ENCODE measurements around the gene CTRB1.

CTRB1 gene

GRCh38 chr16:75273054-75273925 is 54.5 kb downstream of the CTRB1 start:
- DNase-seq, result no peak

Measured in hippocampal formation (tissue), 2 donors.